NK-92 treated with Interleukin-12 subunit alpha and Interleukin-12 subunit beta, amount 100 ng/mL, for 24 hours (cell line): ENCODE measurements around the gene NOS1.
"Not testable (repeated sequence)": the region's sequence is repeated elsewhere in the genome, so short reads cannot be mapped to it uniquely, and the experiment has no call there.

ENCODE experiments used
- DNase-seq: peaks from one replicate; lab custom pipeline; 2025; lab: John Stamatoyannopoulos, UW

The NOS1 gene

GRCh38 chr12:117361347-117361751 lies at the start of gene NOS1:
NOS1 (minus strand) TSS chr12:117361626; CDS start chr12:117331069, 30,557 bp downstream.
- no peak for DNase-seq

DNA sequence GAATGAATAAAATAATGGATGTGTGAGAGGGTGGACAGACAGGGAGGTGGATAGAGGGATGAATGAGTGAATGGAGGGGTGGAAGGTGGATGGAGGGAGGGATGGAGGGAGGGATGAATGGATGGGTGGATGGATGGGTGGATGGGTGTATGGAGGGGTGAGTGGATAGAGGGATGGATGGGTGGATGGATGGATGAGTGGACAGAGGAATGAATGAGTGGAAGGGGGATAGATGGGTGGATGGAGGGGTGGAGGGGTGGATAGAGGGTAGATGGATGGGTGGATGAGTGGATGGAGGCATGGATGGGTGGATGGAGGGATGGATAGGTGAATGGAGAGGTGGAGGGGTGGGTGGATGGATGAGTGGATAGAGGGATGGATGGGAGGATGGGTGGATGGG lies 47.9 kb upstream of the NOS1 start:
- no peak for DNase-seq

GRCh38 chr12:117408161-117408791 lies 46.9 kb upstream of the NOS1 start:
- no peak for DNase-seq

- DNase-seq = no peak
These were observed 43.5 kb upstream of the NOS1 start for GRCh38 chr12:117404940-117405339.

GRCh38 chr12:117404203-117404853 lies 42.9 kb upstream of the NOS1 start:
- DNase-seq = no peak

- DNase-seq = no peak
These were observed 42.2 kb upstream of the NOS1 start for GRCh38 chr12:117403586-117404139.

- no peak for DNase-seq
These were observed 40.9 kb upstream of the NOS1 start for GRCh38 chr12:117402363-117402762.

DNA sequence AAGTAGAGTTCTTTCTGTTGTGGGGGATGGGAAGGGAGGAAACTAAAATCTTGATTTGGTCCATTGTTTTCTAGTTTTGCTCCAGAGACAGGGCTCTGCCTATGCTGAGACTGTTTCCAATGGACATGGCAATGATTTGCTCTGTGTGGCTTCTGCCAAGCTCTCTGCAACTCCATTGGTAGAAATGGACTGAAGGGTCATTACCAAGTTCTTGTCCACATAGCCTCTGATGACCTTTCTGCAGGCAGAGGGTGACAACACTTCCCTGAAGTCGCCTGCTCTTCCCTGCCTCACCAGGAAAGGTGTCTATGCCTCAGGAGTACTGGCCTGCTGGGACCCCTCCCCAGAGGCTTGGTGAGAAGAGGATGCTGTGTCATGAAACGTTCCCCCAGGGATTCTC lies 39.5 kb upstream of the NOS1 start:
- DNase-seq = no peak

DNA sequence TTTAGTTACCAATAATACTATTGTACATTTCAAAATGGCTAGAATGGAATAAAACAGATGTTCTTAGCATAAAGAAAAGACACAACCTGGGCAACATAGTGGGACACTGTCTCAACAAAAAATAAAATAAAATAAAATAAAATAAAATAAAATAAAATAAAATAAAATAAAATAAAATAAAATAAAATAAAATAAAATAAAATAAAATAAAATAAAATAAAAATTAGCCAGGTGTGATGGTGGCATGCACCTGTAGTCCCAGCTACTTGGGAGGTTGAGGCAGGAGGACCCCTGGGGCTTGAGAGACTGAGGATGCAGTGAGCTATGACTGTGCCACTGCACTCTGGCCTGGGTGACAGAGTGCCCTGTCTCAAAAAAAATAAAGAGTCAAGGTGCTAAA lies 37.1 kb upstream of the NOS1 start:
- not testable (repeated sequence) for DNase-seq

- no peak for DNase-seq
These were observed 34.3 kb upstream of the NOS1 start for GRCh38 chr12:117395766-117396165.

- no peak for DNase-seq
These were observed 33.1 kb upstream of the NOS1 start for GRCh38 chr12:117394491-117394890.

DNA sequence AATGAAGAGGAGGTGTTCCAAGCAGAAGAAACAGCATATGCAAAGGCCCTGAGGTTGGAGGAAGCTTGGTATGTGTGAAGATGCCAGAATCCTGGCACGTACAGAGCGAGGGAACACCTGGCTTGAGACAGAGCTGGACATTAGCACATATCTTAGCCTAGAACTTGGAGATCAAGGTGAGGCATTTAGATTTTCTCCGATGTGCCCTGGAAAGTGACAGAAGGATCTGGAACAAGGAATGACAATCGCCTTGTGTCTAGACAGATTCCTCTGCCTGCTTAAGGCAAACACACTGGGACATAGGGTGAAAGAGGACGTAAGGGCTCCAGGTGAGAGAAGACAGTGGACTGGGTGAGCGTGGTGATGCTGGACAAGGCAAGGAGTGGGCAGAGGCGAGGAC lies 32.2 kb upstream of the NOS1 start:
- no peak for DNase-seq

- DNase-seq = no peak
These were observed 29.4 kb upstream of the NOS1 start for GRCh38 chr12:117390866-117391265.

DNA sequence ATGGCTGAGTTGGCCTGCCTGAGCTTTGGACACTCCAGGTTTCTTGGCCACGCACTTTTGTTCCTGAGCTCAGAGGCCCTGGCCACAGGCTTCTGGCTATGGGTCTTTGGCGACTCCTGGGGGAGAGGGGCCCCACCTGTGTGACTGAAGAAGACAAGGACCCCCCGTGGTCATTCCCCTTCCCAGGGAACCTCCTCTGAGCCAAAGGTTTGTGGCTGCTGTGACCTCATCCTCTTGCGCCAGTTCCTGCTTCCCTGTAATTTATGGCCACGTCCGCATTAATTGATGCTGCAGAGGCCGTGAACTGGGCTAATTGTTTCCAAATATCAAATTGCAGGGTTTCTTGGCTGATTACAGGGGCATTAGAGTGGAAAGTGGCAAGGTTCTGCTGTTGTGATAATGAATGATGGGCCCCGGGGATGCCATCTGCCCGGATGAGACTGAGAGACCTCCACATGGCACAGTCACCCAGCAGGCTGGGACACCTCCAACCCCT lies 27.6 kb upstream of the NOS1 start:
- no peak for DNase-seq

- no peak for DNase-seq
These were observed 26.4 kb upstream of the NOS1 start for GRCh38 chr12:117387832-117388231.

DNA sequence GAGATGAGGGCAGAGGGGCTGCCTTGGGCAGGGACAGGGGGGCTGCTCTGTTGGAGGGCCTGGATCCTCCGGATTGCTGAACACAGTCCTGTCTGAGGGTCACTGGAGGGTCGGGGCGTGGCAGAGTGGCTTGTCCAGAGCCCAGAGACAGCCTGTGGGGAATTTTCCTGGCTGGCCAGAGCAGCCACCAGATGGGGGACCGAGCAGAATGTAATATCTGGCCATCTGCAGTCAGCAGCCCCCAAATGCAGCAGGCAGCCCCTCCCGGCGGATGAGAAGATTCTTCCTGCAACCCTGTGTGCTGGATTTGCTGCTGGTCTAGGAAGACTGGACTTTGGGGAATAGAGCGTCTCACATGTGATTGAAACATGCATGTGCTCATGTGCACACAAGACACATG lies 23.3 kb upstream of the NOS1 start:
- DNase-seq = no peak

GRCh38 chr12:117380083-117380482 lies 18.7 kb upstream of the NOS1 start:
- DNase-seq = no peak

GRCh38 chr12:117377758-117378157 lies 16.3 kb upstream of the NOS1 start:
- DNase-seq = no peak

DNA sequence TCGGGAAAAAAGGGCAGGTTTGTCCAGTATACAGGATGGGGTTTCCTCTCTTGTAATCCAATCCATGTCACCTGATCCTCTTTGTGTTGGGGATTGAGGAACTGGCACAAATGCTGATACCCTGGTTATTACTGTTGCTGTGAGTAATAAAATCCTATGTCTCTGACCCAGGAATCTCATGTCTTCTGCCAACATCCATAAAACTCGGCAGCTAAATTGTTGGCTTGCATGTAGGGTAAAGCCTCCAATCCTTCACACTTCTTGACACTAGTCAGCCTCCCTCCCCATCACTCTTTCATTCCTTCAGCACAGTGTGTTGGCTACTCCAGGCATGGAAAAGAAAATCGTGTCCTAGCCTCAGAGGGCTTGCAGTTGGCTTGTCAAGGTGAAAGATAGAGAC lies 9.2 kb upstream of the NOS1 start:
- DNase-seq = no peak

DNA sequence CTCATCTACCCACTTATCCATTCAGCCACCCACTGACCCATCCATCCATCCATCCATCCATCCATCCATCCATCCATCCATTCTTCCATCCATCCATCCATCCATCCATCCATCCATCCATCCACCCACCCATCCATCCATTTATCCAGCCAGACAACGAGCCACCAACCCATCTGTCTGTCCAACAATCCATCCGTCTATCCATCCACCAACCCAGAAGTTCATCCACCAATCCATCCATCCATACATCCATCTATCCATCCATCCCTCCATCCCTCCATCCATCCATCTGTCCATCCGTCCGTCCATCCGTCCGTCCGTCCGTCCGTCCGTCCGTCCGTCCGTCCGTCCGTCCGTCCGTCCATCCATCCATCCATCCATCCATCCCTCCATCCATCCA lies 8.6 kb upstream of the NOS1 start:
- not testable (repeated sequence) for DNase-seq

GRCh38 chr12:117367006-117367638 lies 5.7 kb upstream of the NOS1 start:
- DNase-seq = peak; percentile 29

- no peak for DNase-seq
These were observed 3.7 kb upstream of the NOS1 start for GRCh38 chr12:117365049-117365616.
